K562 (cell line): ENCODE data around the gene NUP153. TPM values are rescaled to one million over a fixed set of nuclear protein-coding genes. Genes with fewer than 3 reads are reported as not detected.

Experiments
- EZH2 ChIP-seq: IDR thresholded peaks from 2 replicates; pipeline ENCODE4 v1.6.1; 2012; ENCODE audit warnings: low read depth, mild to moderate bottlenecking, inconsistent platforms, low read length, borderline replicate concordance
- NCOA6 ChIP-seq: fragments of 450-650 bp; IDR thresholded peaks from 2 replicates; pipeline ENCODE4 v1.6.1; 2017; ENCODE audit warnings: mild to moderate bottlenecking
- RBM15 ChIP-seq: fragments of 200-400 bp; formaldehyde crosslinking; IDR thresholded peaks from 2 replicates; pipeline ENCODE4 v1.6.1; 2018; ENCODE audit warnings: mild to moderate bottlenecking, low read length, moderate library complexity; ENCODE audit not compliant: insufficient read depth
- SIN3B ChIP-seq: fragments of 450-650 bp; IDR thresholded peaks from 2 replicates; pipeline ENCODE4 v1.6.1; 2017; ENCODE audit warnings: low read depth, mild to moderate bottlenecking, moderate library complexity
- SIRT6 ChIP-seq: IDR thresholded peaks from one replicate; pipeline ENCODE4 v1.6.1; 2012; ENCODE audit warnings: low read depth, mild to moderate bottlenecking, control low read depth, inconsistent platforms, low read length, moderate library complexity
- XRCC5 ChIP-seq: fragments of 200-400 bp; formaldehyde crosslinking; IDR thresholded peaks from 2 replicates; pipeline ENCODE4 v1.6.1; 2017; ENCODE audit warnings: low read depth, mild to moderate bottlenecking, low read length
- ZNF146 ChIP-seq: IDR thresholded peaks from one replicate; pipeline ENCODE4 v1.6.1; 2018; ENCODE audit warnings: missing compliant biosample characterization; ENCODE audit not compliant: unreplicated experiment
- ZNF431 ChIP-seq: sonication (generic); formaldehyde crosslinking; IDR thresholded peaks from 2 replicates; pipeline ENCODE4 v1.8.0; 2022; ENCODE audit warnings: mild to moderate bottlenecking, missing genetic modification reagents
- ZNF583 ChIP-seq: fragments of 250-450 bp; sonication (Bioruptor Pico); IDR thresholded peaks from 2 replicates; pipeline ENCODE4 v1.4.0; 2020
- ZNF75A ChIP-seq: fragments of 450-650 bp; formaldehyde crosslinking; IDR thresholded peaks from 2 replicates; pipeline ENCODE4 v1.4.0; 2020; ENCODE audit warnings: mild to moderate bottlenecking
- polyA plus RNA-seq, 8 experiments: library from polyadenylated mRNA; depleted of rRNA in 4 of 8; stranded (reverse) in 5 of 8; unstranded in 3 of 8; fragments of >200 nt; fragmentation: Nextera tagmentation in 2 of 8; fragmentation: Illumina TruSeq in 1 of 8; extraction: Ambion mirVana in 2 of 8; extraction: Trizol in 1 of 8; gene quantifications; 2 replicates each; pipeline versions ENCODE4 v1.2.1 to v1.2.3, GENCODE V29; 2011 to 2014; ENCODE audit warnings: inconsistent platforms in 1 of 8, missing spikeins in 1 of 8
- total RNA-seq, 7 experiments: library from RNA; depleted of rRNA in 6 of 7; stranded (reverse); fragments of >200 nt in 6 of 7; fragmentation: Illumina TruSeq in 2 of 7; extraction: Trizol in 2 of 7; gene quantifications; 2 replicates each; pipeline versions ENCODE4 v1.2.1 to v1.2.3, GENCODE V29; 2011 to 2021; ENCODE audit warnings: low replicate concordance in 1 of 7
- TF ChIP-seq, protein P1 (sequence below): fragments of 250-450 bp; sonication (Bioruptor Pico); IDR thresholded peaks from 2 replicates; pipeline ENCODE4 v1.4.0; 2020; ENCODE audit warnings: mild to moderate bottlenecking, moderate library complexity
- TF ChIP-seq, protein P2 (sequence below): fragments of 250-450 bp; sonication (Bioruptor Pico); IDR thresholded peaks from 2 replicates; pipeline ENCODE4 v1.4.0; 2020; ENCODE audit warnings: mild to moderate bottlenecking
- TF ChIP-seq, protein P3 (sequence below): IDR thresholded peaks from 2 replicates; pipeline ENCODE4 v1.6.1; 2016; ENCODE audit warnings: missing genetic modification characterization, missing compliant biosample characterization
- TF ChIP-seq, protein P4 (sequence below): fragments of 200-400 bp; formaldehyde crosslinking; IDR thresholded peaks from 2 replicates; pipeline ENCODE4 v1.6.1; 2017; ENCODE audit warnings: mild to moderate bottlenecking, low read depth, low read length, moderate library complexity
- TF ChIP-seq, protein P5 (sequence below): sonication (generic); formaldehyde crosslinking; IDR thresholded peaks from 2 replicates; pipeline ENCODE4 v1.8.0; 2022; ENCODE audit warnings: mild to moderate bottlenecking, missing genetic modification reagents
- TF ChIP-seq, protein P6 (sequence below): fragments of 250-450 bp; sonication (Bioruptor Pico); IDR thresholded peaks from 2 replicates; pipeline ENCODE4 v1.4.0; 2020; ENCODE audit warnings: mild to moderate bottlenecking, moderate library complexity, borderline replicate concordance

The NUP153 gene
- total and polyA plus RNA-seq, 9 of the 15 experiments (the other 6 are each of a cell fraction or from before 2014, with no cell fraction given), result 21.9 to 110 (median 84.8) TPM

DNA sequence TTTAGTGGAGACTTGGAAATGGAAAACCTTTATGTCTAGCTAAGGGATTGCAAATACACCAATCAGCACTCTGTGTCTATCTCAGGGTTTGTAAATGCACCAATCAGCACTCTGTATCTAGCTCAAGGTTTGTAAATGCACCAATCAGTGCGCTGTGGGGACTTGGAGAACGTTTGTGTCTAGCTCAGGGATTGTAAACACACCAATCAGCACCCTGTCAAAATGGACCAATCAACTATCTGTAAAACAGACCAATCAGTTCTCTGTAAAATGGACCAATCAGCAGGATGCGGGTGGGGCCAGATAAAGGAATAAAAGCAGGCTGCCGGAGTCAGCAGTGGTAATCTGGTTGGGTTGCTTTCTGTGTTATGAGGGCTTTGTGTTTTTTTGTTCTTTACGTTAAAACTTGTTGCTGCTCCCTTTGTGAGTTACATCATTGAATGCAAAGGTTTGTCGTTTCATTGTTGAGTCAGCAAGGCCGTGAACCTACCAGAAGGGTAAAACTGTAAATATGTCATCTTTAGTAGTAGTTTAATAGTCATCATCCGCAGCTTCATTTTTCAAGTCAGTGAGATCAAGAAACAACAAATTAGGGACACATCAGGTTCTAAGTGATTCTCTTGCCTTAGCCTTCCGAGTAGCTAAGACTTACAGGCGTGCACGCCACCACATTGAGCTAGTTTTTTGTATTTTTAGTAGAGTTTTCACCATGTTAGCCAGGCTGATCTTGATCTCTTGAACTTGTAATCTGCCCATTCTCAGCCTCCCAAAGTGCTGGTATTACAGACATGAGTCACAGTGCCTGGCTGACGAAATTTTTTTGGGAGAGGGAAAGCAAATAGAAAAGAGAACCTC lies 22.7 kb upstream of the NUP153 start (continued):
- TF ChIP-seq, protein P1, sequence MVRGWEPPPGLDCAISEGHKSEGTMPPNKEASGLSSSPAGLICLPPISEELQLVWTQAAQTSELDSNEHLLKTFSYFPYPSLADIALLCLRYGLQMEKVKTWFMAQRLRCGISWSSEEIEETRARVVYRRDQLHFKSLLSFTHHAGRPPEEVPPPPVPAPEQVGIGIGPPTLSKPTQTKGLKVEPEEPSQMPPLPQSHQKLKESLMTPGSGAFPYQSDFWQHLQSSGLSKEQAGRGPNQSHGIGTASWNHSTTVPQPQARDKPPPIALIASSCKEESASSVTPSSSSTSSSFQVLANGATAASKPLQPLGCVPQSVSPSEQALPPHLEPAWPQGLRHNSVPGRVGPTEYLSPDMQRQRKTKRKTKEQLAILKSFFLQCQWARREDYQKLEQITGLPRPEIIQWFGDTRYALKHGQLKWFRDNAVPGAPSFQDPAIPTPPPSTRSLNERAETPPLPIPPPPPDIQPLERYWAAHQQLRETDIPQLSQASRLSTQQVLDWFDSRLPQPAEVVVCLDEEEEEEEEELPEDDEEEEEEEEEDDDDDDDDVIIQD, result no peak
- no peak; the same call in 1 of the 2 replicates for TF ChIP-seq ZNF431 (CRISPR knock-in tag)
- TF ChIP-seq NCOA6, result no peak
- TF ChIP-seq ZNF75A, result no peak
- no peak for TF ChIP-seq SIRT6
- no peak for TF ChIP-seq ZNF146 (CRISPR knock-in tag)
- no peak for TF ChIP-seq XRCC5
- TF ChIP-seq SIN3B, result no peak
- TF ChIP-seq, protein P2, sequence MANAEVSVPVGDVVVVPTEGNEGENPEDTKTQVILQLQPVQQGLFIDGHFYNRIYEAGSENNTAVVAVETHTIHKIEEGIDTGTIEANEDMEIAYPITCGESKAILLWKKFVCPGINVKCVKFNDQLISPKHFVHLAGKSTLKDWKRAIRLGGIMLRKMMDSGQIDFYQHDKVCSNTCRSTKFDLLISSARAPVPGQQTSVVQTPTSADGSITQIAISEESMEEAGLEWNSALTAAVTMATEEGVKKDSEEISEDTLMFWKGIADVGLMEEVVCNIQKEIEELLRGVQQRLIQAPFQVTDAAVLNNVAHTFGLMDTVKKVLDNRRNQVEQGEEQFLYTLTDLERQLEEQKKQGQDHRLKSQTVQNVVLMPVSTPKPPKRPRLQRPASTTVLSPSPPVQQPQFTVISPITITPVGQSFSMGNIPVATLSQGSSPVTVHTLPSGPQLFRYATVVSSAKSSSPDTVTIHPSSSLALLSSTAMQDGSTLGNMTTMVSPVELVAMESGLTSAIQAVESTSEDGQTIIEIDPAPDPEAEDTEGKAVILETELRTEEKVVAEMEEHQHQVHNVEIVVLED (CRISPR knock-in tag), result no peak
- no peak for TF ChIP-seq ZNF583
- TF ChIP-seq, protein P3, sequence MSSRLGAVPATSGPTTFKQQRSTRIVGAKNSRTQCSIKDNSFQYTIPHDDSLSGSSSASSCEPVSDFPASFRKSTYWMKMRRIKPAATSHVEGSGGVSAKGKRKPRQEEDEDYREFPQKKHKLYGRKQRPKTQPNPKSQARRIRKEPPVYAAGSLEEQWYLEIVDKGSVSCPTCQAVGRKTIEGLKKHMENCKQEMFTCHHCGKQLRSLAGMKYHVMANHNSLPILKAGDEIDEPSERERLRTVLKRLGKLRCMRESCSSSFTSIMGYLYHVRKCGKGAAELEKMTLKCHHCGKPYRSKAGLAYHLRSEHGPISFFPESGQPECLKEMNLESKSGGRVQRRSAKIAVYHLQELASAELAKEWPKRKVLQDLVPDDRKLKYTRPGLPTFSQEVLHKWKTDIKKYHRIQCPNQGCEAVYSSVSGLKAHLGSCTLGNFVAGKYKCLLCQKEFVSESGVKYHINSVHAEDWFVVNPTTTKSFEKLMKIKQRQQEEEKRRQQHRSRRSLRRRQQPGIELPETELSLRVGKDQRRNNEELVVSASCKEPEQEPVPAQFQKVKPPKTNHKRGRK (tag), result no peak
- TF ChIP-seq RBM15, result no peak
- TF ChIP-seq EZH2, result no peak
- TF ChIP-seq, protein P4, sequence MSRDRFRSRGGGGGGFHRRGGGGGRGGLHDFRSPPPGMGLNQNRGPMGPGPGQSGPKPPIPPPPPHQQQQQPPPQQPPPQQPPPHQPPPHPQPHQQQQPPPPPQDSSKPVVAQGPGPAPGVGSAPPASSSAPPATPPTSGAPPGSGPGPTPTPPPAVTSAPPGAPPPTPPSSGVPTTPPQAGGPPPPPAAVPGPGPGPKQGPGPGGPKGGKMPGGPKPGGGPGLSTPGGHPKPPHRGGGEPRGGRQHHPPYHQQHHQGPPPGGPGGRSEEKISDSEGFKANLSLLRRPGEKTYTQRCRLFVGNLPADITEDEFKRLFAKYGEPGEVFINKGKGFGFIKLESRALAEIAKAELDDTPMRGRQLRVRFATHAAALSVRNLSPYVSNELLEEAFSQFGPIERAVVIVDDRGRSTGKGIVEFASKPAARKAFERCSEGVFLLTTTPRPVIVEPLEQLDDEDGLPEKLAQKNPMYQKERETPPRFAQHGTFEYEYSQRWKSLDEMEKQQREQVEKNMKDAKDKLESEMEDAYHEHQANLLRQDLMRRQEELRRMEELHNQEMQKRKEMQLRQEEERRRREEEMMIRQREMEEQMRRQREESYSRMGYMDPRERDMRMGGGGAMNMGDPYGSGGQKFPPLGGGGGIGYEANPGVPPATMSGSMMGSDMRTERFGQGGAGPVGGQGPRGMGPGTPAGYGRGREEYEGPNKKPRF, result no peak
- TF ChIP-seq, protein P5, sequence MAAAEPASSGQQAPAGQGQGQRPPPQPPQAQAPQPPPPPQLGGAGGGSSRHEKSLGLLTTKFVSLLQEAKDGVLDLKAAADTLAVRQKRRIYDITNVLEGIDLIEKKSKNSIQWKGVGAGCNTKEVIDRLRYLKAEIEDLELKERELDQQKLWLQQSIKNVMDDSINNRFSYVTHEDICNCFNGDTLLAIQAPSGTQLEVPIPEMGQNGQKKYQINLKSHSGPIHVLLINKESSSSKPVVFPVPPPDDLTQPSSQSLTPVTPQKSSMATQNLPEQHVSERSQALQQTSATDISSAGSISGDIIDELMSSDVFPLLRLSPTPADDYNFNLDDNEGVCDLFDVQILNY (CRISPR knock-in tag), result no peak
- TF ChIP-seq, protein P6, sequence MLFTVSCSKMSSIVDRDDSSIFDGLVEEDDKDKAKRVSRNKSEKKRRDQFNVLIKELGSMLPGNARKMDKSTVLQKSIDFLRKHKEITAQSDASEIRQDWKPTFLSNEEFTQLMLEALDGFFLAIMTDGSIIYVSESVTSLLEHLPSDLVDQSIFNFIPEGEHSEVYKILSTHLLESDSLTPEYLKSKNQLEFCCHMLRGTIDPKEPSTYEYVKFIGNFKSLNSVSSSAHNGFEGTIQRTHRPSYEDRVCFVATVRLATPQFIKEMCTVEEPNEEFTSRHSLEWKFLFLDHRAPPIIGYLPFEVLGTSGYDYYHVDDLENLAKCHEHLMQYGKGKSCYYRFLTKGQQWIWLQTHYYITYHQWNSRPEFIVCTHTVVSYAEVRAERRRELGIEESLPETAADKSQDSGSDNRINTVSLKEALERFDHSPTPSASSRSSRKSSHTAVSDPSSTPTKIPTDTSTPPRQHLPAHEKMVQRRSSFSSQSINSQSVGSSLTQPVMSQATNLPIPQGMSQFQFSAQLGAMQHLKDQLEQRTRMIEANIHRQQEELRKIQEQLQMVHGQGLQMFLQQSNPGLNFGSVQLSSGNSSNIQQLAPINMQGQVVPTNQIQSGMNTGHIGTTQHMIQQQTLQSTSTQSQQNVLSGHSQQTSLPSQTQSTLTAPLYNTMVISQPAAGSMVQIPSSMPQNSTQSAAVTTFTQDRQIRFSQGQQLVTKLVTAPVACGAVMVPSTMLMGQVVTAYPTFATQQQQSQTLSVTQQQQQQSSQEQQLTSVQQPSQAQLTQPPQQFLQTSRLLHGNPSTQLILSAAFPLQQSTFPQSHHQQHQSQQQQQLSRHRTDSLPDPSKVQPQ, result no peak
